Medulla oblongata (tissue), 1 donor: Measurements from ENCODE around the gene CCNK.

Source experiments
- DNase-seq: peaks from one replicate; pipeline ENCODE4 v3.0.0-alpha.2; 2015; ENCODE audit errors: extremely low spot score

The CCNK gene

GRCh38 chr14:99535908-99536778, 54.9 kb downstream of the CCNK start:
- no peak for DNase-seq

- DNase-seq: no peak
Observed at GRCh38 chr14:99537399-99537798, 56.2 kb downstream of the CCNK start.

- no peak for DNase-seq
Observed at GRCh38 chr14:99538275-99538674, 57.1 kb downstream of the CCNK start.

- DNase-seq: no peak
Observed at GRCh38 chr14:99538733-99539132, 57.5 kb downstream of the CCNK start.

- no peak for DNase-seq
Observed at GRCh38 chr14:99539491-99539890, 58.3 kb downstream of the CCNK start.

GRCh38 chr14:99540196-99541032, 59.2 kb downstream of the CCNK start:
- DNase-seq: no peak

- no peak for DNase-seq
Observed at GRCh38 chr14:99541211-99541610, 60.0 kb downstream of the CCNK start.

- no peak for DNase-seq
Observed at GRCh38 chr14:99541677-99542470, 60.7 kb downstream of the CCNK start.

GRCh38 chr14:99542566-99542965, 61.4 kb downstream of the CCNK start:
- DNase-seq: no peak

GRCh38 chr14:99543370-99543769, 62.2 kb downstream of the CCNK start:
- DNase-seq: no peak

GRCh38 chr14:99543985-99544384, 62.8 kb downstream of the CCNK start:
- DNase-seq: no peak

GRCh38 chr14:99544991-99545390, 63.8 kb downstream of the CCNK start:
- DNase-seq: no peak

- DNase-seq: no peak
Observed at GRCh38 chr14:99545586-99545985, 64.4 kb downstream of the CCNK start.

- no peak for DNase-seq
Observed at GRCh38 chr14:99546234-99546879, 65.1 kb downstream of the CCNK start.

- DNase-seq: no peak
Observed at GRCh38 chr14:99548255-99548654, 67.0 kb downstream of the CCNK start.

GRCh38 chr14:99548871-99549515, 67.8 kb downstream of the CCNK start:
- DNase-seq: no peak

GRCh38 chr14:99549684-99550083, 68.5 kb downstream of the CCNK start:
- no peak for DNase-seq

- no peak for DNase-seq
Observed at GRCh38 chr14:99550387-99550992, 69.3 kb downstream of the CCNK start.

GRCh38 chr14:99551034-99551922, 70.1 kb downstream of the CCNK start:
- no peak for DNase-seq
